Measurements from ENCODE around the gene TPD52L1. TPM values are rescaled to one million over a fixed set of nuclear protein-coding genes. Genes with fewer than 3 reads are reported as not detected.

TPD52L1 gene
- total and polyA plus RNA-seq, 2 experiments from 2014 or later = 22.8 to 24.0 TPM

DNA sequence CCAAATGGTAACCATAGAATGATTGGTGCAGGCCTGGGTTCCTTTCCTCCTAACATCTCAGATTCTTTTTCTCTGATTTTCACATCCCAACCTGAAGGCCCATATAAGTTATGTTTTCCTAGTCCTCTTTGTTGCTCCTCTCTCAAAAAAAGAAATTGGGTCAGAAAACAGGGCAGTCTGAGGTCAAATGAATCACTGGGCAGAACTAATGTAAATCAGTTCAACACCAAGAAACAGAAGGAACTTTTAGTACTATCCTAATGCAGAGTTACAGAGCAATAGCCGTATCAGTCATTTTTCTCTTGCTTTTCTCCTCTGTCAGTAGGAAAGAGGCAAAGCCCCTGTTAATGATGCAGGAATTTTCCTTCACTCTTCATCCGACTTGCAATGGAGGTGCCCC, 11.0 kb upstream of the TPD52L1 start (continued):
- TF ChIP-seq, protein P1, sequence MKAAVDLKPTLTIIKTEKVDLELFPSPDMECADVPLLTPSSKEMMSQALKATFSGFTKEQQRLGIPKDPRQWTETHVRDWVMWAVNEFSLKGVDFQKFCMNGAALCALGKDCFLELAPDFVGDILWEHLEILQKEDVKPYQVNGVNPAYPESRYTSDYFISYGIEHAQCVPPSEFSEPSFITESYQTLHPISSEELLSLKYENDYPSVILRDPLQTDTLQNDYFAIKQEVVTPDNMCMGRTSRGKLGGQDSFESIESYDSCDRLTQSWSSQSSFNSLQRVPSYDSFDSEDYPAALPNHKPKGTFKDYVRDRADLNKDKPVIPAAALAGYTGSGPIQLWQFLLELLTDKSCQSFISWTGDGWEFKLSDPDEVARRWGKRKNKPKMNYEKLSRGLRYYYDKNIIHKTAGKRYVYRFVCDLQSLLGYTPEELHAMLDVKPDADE (IDR thresholded peaks at IDR 0.05) = no peak
- TF ChIP-seq STAT1 (IDR thresholded peaks at IDR 0.05; ENCODE audit: unreplicated experiment) = no peak
- TF ChIP-seq ZNF114 (CRISPR knock-in tag; IDR thresholded peaks at IDR 0.05) = no peak
- TF ChIP-seq, protein P2, sequence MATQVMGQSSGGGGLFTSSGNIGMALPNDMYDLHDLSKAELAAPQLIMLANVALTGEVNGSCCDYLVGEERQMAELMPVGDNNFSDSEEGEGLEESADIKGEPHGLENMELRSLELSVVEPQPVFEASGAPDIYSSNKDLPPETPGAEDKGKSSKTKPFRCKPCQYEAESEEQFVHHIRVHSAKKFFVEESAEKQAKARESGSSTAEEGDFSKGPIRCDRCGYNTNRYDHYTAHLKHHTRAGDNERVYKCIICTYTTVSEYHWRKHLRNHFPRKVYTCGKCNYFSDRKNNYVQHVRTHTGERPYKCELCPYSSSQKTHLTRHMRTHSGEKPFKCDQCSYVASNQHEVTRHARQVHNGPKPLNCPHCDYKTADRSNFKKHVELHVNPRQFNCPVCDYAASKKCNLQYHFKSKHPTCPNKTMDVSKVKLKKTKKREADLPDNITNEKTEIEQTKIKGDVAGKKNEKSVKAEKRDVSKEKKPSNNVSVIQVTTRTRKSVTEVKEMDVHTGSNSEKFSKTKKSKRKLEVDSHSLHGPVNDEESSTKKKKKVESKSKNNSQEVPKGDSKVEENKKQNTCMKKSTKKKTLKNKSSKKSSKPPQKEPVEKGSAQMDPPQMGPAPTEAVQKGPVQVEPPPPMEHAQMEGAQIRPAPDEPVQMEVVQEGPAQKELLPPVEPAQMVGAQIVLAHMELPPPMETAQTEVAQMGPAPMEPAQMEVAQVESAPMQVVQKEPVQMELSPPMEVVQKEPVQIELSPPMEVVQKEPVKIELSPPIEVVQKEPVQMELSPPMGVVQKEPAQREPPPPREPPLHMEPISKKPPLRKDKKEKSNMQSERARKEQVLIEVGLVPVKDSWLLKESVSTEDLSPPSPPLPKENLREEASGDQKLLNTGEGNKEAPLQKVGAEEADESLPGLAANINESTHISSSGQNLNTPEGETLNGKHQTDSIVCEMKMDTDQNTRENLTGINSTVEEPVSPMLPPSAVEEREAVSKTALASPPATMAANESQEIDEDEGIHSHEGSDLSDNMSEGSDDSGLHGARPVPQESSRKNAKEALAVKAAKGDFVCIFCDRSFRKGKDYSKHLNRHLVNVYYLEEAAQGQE (IDR thresholded peaks at IDR 0.05; ENCODE audit: unreplicated experiment) = no peak

DNA sequence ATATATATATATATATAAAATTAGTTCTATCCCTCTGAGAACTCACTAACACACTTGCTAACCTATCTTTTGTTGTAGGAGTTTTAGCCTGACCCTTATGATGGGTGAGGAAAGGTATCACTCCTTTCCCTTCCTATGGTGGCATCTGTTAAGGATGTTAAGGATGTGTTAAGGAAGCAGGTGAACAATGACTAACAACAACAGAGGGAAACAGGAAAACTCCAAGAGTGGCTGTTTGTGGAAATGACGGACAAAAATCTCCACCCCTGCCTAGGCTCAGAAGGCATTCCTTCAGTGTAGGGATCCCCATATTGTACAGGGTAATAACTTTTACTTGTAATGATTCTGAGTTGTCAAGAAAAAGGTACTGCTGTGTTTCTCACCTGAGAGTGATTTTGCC, 8.8 kb upstream of the TPD52L1 start:
- H3K27ac ChIP-seq (ENCODE audit: low read depth) = no peak overlapping the region

More for the DNA sequence above, 8.8 kb upstream of the TPD52L1 start:
- no peak overlapping the region for H2AFZ ChIP-seq
- Mint-ChIP-seq H3K9me3 (peaks cover 18% of the 10 kb centered on the region), H3K27ac (no peak overlapping the region), H3K4me3 (no peak overlapping the region), H3K36me3 (ENCODE audit: low read depth) (peaks cover 15% of the 10 kb centered on the region), H3K27me3 (ENCODE audit: insufficient read depth, low read depth, poor library complexity) (peaks cover 2% of the 10 kb centered on the region), H3K4me1 (peaks cover 2% of the 10 kb centered on the region; the same call in 1 of the 3 replicates)
- no peak for DNase-seq (ENCODE audit: low spot score)
- no peak for ATAC-seq
- no peak overlapping the region for H3K4me3 ChIP-seq
- no peaks in the 10 kb centered on the region for H3K27me3 ChIP-seq (ENCODE audit: insufficient read depth)
- no peaks in the 10 kb centered on the region for H4K20me1 ChIP-seq (replicated peaks; ENCODE audit: insufficient read depth)
- TF ChIP-seq, protein P3, sequence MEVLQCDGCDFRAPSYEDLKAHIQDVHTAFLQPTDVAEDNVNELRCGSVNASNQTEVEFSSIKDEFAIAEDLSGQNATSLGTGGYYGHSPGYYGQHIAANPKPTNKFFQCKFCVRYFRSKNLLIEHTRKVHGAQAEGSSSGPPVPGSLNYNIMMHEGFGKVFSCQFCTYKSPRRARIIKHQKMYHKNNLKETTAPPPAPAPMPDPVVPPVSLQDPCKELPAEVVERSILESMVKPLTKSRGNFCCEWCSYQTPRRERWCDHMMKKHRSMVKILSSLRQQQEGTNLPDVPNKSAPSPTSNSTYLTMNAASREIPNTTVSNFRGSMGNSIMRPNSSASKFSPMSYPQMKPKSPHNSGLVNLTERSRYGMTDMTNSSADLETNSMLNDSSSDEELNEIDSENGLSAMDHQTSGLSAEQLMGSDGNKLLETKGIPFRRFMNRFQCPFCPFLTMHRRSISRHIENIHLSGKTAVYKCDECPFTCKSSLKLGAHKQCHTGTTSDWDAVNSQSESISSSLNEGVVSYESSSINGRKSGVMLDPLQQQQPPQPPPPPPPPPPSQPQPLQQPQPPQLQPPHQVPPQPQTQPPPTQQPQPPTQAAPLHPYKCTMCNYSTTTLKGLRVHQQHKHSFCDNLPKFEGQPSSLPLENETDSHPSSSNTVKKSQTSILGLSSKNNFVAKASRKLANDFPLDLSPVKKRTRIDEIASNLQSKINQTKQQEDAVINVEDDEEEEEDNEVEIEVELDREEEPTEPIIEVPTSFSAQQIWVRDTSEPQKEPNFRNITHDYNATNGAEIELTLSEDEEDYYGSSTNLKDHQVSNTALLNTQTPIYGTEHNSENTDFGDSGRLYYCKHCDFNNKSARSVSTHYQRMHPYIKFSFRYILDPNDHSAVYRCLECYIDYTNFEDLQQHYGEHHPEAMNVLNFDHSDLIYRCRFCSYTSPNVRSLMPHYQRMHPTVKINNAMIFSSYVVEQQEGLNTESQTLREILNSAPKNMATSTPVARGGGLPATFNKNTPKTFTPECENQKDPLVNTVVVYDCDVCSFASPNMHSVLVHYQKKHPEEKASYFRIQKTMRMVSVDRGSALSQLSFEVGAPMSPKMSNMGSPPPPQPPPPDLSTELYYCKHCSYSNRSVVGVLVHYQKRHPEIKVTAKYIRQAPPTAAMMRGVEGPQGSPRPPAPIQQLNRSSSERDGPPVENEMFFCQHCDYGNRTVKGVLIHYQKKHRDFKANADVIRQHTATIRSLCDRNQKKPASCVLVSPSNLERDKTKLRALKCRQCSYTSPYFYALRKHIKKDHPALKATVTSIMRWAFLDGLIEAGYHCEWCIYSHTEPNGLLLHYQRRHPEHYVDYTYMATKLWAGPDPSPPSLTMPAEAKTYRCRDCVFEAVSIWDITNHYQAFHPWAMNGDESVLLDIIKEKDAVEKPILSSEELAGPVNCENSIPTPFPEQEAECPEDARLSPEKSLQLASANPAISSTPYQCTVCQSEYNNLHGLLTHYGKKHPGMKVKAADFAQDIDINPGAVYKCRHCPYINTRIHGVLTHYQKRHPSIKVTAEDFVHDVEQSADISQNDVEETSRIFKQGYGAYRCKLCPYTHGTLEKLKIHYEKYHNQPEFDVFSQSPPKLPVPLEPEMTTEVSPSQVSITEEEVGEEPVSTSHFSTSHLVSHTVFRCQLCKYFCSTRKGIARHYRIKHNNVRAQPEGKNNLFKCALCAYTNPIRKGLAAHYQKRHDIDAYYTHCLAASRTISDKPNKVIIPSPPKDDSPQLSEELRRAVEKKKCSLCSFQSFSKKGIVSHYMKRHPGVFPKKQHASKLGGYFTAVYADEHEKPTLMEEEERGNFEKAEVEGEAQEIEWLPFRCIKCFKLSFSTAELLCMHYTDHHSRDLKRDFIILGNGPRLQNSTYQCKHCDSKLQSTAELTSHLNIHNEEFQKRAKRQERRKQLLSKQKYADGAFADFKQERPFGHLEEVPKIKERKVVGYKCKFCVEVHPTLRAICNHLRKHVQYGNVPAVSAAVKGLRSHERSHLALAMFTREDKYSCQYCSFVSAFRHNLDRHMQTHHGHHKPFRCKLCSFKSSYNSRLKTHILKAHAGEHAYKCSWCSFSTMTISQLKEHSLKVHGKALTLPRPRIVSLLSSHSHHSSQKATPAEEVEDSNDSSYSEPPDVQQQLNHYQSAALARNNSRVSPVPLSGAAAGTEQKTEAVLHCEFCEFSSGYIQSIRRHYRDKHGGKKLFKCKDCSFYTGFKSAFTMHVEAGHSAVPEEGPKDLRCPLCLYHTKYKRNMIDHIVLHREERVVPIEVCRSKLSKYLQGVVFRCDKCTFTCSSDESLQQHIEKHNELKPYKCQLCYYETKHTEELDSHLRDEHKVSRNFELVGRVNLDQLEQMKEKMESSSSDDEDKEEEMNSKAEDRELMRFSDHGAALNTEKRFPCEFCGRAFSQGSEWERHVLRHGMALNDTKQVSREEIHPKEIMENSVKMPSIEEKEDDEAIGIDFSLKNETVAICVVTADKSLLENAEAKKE (CRISPR knock-in tag; IDR thresholded peaks at IDR 0.05) = no peak
- TF ChIP-seq STAT1 (IDR thresholded peaks at IDR 0.05; ENCODE audit: unreplicated experiment) (no peak), ZNF114 (CRISPR knock-in tag; IDR thresholded peaks at IDR 0.05) (no peak)
- TF ChIP-seq, protein P4, sequence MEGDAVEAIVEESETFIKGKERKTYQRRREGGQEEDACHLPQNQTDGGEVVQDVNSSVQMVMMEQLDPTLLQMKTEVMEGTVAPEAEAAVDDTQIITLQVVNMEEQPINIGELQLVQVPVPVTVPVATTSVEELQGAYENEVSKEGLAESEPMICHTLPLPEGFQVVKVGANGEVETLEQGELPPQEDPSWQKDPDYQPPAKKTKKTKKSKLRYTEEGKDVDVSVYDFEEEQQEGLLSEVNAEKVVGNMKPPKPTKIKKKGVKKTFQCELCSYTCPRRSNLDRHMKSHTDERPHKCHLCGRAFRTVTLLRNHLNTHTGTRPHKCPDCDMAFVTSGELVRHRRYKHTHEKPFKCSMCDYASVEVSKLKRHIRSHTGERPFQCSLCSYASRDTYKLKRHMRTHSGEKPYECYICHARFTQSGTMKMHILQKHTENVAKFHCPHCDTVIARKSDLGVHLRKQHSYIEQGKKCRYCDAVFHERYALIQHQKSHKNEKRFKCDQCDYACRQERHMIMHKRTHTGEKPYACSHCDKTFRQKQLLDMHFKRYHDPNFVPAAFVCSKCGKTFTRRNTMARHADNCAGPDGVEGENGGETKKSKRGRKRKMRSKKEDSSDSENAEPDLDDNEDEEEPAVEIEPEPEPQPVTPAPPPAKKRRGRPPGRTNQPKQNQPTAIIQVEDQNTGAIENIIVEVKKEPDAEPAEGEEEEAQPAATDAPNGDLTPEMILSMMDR (conservative IDR thresholded peaks at IDR 0.05; ENCODE audit: low read depth in 2 of 2) = no peak
- no peaks in the 10 kb centered on the region for H3F3A ChIP-seq (replicated peaks; ENCODE audit: low read depth)
- H3K4me2 ChIP-seq = no peak overlapping the region
- H3K4me1 ChIP-seq (ENCODE audit: insufficient read depth) = no peaks in the 10 kb centered on the region
- peaks cover 10% of the 10 kb centered on the region for H3K9me2 ChIP-seq (ENCODE audit: insufficient read depth)
- no peaks in the 10 kb centered on the region for H3K36me3 ChIP-seq (ENCODE audit: insufficient read depth)
- no peaks in the 10 kb centered on the region for H3K79me2 ChIP-seq (replicated peaks; ENCODE audit: insufficient read depth)

All from GM23338 (cell line).